Measurements from ENCODE around the gene USP17L21. TPM values are rescaled to one million over a fixed set of nuclear protein-coding genes. Genes with fewer than 3 reads are reported as not detected.

The USP17L21 gene
- not detected in 2 replicates for total RNA-seq

GRCh38 chr4:9262572-9262971 is at the start of gene USP17L21:
USP17L21 (plus strand) TSS chr4:9262872; CDS start chr4:9262872, 0 bp downstream.

GRCh38 chr4:9215105-9215504 is 47.6 kb upstream of the USP17L21 start, which contains the start of gene USP17L11:
USP17L11 (plus strand) TSS chr4:9215405; CDS start chr4:9215405, 0 bp downstream.

GRCh38 chr4:9219852-9220251 is 42.8 kb upstream of the USP17L21 start, which contains the start of gene USP17L12:
USP17L12 (plus strand) TSS chr4:9220152; CDS start chr4:9220152, 0 bp downstream.

GRCh38 chr4:9224596-9224995 is 38.1 kb upstream of the USP17L21 start, which contains the start of gene USP17L13:
USP17L13 (plus strand) TSS chr4:9224896; CDS start chr4:9224896, 0 bp downstream.

GRCh38 chr4:9234085-9234484 is 28.6 kb upstream of the USP17L21 start, which contains the start of gene USP17L15:
USP17L15 (plus strand) TSS chr4:9234385; CDS start chr4:9234385, 0 bp downstream.

GRCh38 chr4:9243579-9243978 is 19.1 kb upstream of the USP17L21 start, which contains the start of gene USP17L17:
USP17L17 (plus strand) TSS chr4:9243879; CDS start chr4:9243879, 0 bp downstream.

GRCh38 chr4:9247953-9248680 is 14.6 kb upstream of the USP17L21 start, which contains the start of gene USP17L18:
USP17L18 (plus strand) TSS chr4:9248630; CDS start chr4:9248630, 0 bp downstream.

GRCh38 chr4:9253078-9253477 is 9.6 kb upstream of the USP17L21 start, which contains the start of gene USP17L19:
USP17L19 (plus strand) TSS chr4:9253378; CDS start chr4:9253378, 0 bp downstream.

GRCh38 chr4:9257824-9258223 is 4.8 kb upstream of the USP17L21 start, which contains the start of gene USP17L20:
USP17L20 (plus strand) TSS chr4:9258124; CDS start chr4:9258124, 0 bp downstream.

GRCh38 chr4:9267319-9267718 is 4.6 kb downstream of the USP17L21 start, which contains the start of gene USP17L22:
USP17L22 (plus strand) TSS chr4:9267619; CDS start chr4:9267619, 0 bp downstream.

Other genes with a start within 250 kb of the USP17L21 start
- not detected in 2 replicates for gene FAM90A26, start 92.5 kb upstream of the USP17L21 start, total RNA-seq
- not detected in 2 replicates for gene USP17L10, start 52.2 kb upstream of the USP17L21 start, total RNA-seq
- not detected in 2 replicates for gene USP17L11, start 47.5 kb upstream of the USP17L21 start, total RNA-seq
- not detected in 2 replicates for gene USP17L12, start 42.7 kb upstream of the USP17L21 start, total RNA-seq
- gene USP17L13, start 38.0 kb upstream of the USP17L21 start, total RNA-seq, result not detected in 2 replicates
- not detected in 2 replicates for gene USP17L15, start 28.5 kb upstream of the USP17L21 start, total RNA-seq
- gene USP17L17, start 19.0 kb upstream of the USP17L21 start, total RNA-seq, result not detected in 2 replicates
- not detected in 2 replicates for gene USP17L18, start 14.2 kb upstream of the USP17L21 start, total RNA-seq
- not detected in 2 replicates for gene USP17L19, start 9.5 kb upstream of the USP17L21 start, total RNA-seq
- not detected in 2 replicates for gene USP17L20, start 4.7 kb upstream of the USP17L21 start, total RNA-seq
- not detected in 2 replicates for gene USP17L22, start 4.7 kb downstream of the USP17L21 start, total RNA-seq
- gene USP17L24, start 62.3 kb downstream of the USP17L21 start, total RNA-seq, result not detected in 2 replicates
- not detected in 2 replicates for gene USP17L25, start 67.0 kb downstream of the USP17L21 start, total RNA-seq
- gene USP17L26, start 71.8 kb downstream of the USP17L21 start, total RNA-seq, result not detected in 2 replicates
- gene USP17L5, start 76.5 kb downstream of the USP17L21 start, total RNA-seq, result not detected in 2 replicates
- not detected in 2 replicates for gene USP17L27, start 81.3 kb downstream of the USP17L21 start, total RNA-seq
- not detected in 2 replicates for gene USP17L28, start 86.0 kb downstream of the USP17L21 start, total RNA-seq
- gene USP17L29, start 90.8 kb downstream of the USP17L21 start, total RNA-seq, result not detected in 2 replicates
- gene USP17L30, start 100.3 kb downstream of the USP17L21 start, total RNA-seq, result not detected in 2 replicates
- gene DEFB131A, start 181.5 kb downstream of the USP17L21 start, total RNA-seq, result not detected in 2 replicates

All from hair follicular keratinocyte (primary cell).